ENCODE measurements around the gene FPGS. TPM values are rescaled to one million over a fixed set of nuclear protein-coding genes. Genes with fewer than 3 reads are reported as not detected.
A peak's percentile ranks its signal among the peaks of the same experiment; 100 is the strongest.

The FPGS gene
- total and polyA plus RNA-seq, 2 of the 4 experiments (the other 2 are of a cell fraction) = 43.9 to 75.7 TPM

DNA sequence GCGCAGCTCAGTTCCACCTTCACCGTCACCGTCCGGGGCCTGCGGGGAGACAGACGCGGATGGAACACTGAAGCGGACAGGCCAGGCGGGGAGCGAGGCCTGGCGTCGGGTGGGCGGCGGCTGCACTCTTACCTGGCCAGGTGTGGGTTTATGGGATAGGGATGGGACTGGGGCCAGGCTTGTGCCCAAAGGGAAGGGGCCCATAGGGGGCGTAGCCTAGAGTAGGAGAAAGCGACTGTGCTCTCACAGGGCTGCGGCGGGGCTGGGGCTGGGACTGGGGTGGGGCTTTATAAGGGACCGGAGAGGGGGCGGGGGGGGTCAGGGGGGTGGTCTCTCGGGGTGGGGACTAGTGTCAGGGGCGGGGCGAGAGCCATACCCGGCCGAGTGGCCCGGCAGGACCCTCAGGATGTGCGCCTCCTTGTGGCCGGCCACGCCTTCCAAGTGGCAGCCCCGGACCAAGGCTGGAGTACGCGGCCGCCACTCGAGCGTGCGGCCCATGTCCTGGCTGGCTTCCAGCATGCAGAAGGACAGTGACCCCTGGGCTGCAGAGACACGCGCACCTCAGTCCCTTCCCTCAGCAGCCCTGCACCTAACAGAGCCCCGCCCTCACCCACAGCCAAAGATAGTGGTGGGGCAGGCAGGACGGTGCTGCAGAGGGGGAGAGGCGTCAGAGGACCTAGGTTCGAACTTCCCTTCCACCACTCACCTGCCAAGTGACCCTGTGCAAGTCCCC is 22.8 kb downstream of the FPGS start:
- no peak overlapping the region for H3K27ac ChIP-seq (ENCODE audit: insufficient read depth, low read length)
- peaks cover 23 to 57% of the 10 kb centered on the region in 2 experiments; a peak in 3 of 4 replicates for H3K79me1 ChIP-seq (ENCODE audit: low read depth in 1 of 2, low read length in 2 of 2)
- no peak overlapping the region for H3K9ac ChIP-seq (ENCODE audit: low read depth, low read length)
- ChIA-PET CTCF (no interaction called here), POLR2A (ENCODE audit: unreplicated experiment) (no interaction called here)
- no peak overlapping the region for H3K14ac ChIP-seq (replicated peaks; ENCODE audit: low read depth, low read length)
- no TSS peak for BruUV-seq (replicated peaks)
- H3K4me2 ChIP-seq (ENCODE audit: low read depth, low read length) = no peak overlapping the region
- H4K91ac ChIP-seq (ENCODE audit: insufficient read depth, low read depth, low read length) = no peak overlapping the region
- no peak overlapping the region for H3K56ac ChIP-seq (ENCODE audit: extremely low read depth, insufficient read depth, low read length)
- peaks cover 12% of the 10 kb centered on the region for H3K4me1 ChIP-seq (ENCODE audit: control insufficient read depth, insufficient read depth, low read length)
- no peak overlapping the region for H2BK120ac ChIP-seq (ENCODE audit: low read depth, low read length)
- dilution Hi-C loops (cut with HindIII; ENCODE audit: low sequenced_read_pairs, unreplicated experiment) = no loop called here
- H2AK9ac ChIP-seq (replicated peaks; ENCODE audit: low read depth, low read length, poor library complexity) = peak overlapping the region; percentile 63
- H2BK20ac ChIP-seq (ENCODE audit: low read depth, low read length) = no peak overlapping the region
- H3K4ac ChIP-seq (ENCODE audit: low read depth, low read length) = no peak overlapping the region
- TF ChIP-seq, protein P1, sequence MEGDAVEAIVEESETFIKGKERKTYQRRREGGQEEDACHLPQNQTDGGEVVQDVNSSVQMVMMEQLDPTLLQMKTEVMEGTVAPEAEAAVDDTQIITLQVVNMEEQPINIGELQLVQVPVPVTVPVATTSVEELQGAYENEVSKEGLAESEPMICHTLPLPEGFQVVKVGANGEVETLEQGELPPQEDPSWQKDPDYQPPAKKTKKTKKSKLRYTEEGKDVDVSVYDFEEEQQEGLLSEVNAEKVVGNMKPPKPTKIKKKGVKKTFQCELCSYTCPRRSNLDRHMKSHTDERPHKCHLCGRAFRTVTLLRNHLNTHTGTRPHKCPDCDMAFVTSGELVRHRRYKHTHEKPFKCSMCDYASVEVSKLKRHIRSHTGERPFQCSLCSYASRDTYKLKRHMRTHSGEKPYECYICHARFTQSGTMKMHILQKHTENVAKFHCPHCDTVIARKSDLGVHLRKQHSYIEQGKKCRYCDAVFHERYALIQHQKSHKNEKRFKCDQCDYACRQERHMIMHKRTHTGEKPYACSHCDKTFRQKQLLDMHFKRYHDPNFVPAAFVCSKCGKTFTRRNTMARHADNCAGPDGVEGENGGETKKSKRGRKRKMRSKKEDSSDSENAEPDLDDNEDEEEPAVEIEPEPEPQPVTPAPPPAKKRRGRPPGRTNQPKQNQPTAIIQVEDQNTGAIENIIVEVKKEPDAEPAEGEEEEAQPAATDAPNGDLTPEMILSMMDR (conservative IDR thresholded peaks at IDR 0.05; ENCODE audit: low read depth, low read length) = peak; percentile 25; the same call in 1 of the 2 replicates
- TF ChIP-seq, protein P2, sequence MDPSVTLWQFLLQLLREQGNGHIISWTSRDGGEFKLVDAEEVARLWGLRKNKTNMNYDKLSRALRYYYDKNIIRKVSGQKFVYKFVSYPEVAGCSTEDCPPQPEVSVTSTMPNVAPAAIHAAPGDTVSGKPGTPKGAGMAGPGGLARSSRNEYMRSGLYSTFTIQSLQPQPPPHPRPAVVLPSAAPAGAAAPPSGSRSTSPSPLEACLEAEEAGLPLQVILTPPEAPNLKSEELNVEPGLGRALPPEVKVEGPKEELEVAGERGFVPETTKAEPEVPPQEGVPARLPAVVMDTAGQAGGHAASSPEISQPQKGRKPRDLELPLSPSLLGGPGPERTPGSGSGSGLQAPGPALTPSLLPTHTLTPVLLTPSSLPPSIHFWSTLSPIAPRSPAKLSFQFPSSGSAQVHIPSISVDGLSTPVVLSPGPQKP (IDR thresholded peaks at IDR 0.05; ENCODE audit: borderline replicate concordance, low read depth, low read length) = no peak
- H3K23ac ChIP-seq (ENCODE audit: low read depth, low read length) = no peak overlapping the region
- no peak overlapping the region for H2BK5ac ChIP-seq (ENCODE audit: low read depth, low read length, poor library complexity, severe bottlenecking)
- peak overlapping the region; percentile 32 for H2AFZ ChIP-seq (replicated peaks; ENCODE audit: low read length, poor library complexity)
- no peak for DNase-seq
- ATAC-seq (ENCODE audit: low read depth) = no peak
- H3K4me3 ChIP-seq (ENCODE audit: insufficient read depth, low read depth, low read length) = no peak overlapping the region
- peaks cover 34% of the 10 kb centered on the region for H3K36me3 ChIP-seq (ENCODE audit: control insufficient read depth, insufficient read depth, low read length)
- intact Hi-C loops (cut with micrococcal nuclease) = no loop called here
- H4K20me1 ChIP-seq (ENCODE audit: insufficient read depth, low read length) = no peaks in the 10 kb centered on the region
- 90% methylated on average over 4 of the region's 42 CpGs; no CpG with 5 or more reads in 1 of the 2 experiments for WGBS, 2 experiments (ENCODE audit: extremely low coverage in 2 of 2, insufficient read length in 1 of 2)
- no peak overlapping the region for H3K18ac ChIP-seq (ENCODE audit: low read depth, low read length)
- H2AK5ac ChIP-seq (ENCODE audit: low read depth, low read length) = peak overlapping the region; percentile 24; the same call in 1 of the 2 replicates
- H3K9me1 ChIP-seq (ENCODE audit: insufficient read depth, low read length) = peaks cover 12% of the 10 kb centered on the region
- H4K5ac ChIP-seq (ENCODE audit: low read depth, low read length) = no peak overlapping the region
- no peaks in the 10 kb centered on the region for H3K9me3 ChIP-seq (ENCODE audit: control insufficient read depth, insufficient read depth, low read length)
- in situ Hi-C loops (cut with MboI; ENCODE audit: low sequenced_read_pairs) = no loop called here
- H3K27me3 ChIP-seq (ENCODE audit: control insufficient read depth, insufficient read depth, low read length) = no peaks in the 10 kb centered on the region
- no peak overlapping the region for H4K8ac ChIP-seq (ENCODE audit: low read depth in 2 of 2, low read length in 2 of 2)
- no peak overlapping the region for H2BK15ac ChIP-seq (ENCODE audit: low read depth, low read length)
